ENCODE measurements around the gene TCTA. TPM values are rescaled to one million over a fixed set of nuclear protein-coding genes. Genes with fewer than 3 reads are reported as not detected.
A peak's percentile ranks its signal among the peaks of the same experiment; 100 is the strongest.
"Not testable (repeated sequence)": the region's sequence is repeated elsewhere in the genome, so short reads cannot be mapped to it uniquely, and the experiment has no call there.

TCTA gene
- total and polyA plus RNA-seq, 2 donors (not counting 3 experiments of a cell fraction or from before 2014, with no cell fraction given), result 21.9 to 32.3 TPM

DNA sequence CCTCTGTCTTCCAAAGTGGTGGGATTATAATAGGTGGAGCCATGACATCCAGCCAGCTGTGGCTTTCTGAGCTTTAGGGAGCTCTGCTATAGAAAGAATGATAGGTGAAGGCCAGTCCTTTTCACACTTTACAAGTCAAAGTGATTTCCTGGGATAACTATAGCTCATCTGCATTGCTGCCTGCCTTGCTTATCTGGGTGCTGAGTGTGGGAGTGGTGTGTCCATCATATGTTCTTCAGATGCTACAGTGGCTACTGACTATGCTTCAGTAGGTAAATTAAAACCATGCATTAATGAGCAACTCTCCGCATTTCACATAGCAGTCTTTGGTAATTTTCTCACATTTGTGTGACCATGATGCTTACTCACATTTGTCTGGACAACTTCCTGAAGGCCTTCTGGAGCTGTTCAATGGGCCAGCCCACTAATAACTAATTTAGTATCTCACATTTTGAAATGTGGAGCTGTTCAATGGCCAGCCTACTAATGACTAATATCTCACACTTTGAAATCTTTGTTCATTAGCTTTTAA lies 23.9 kb upstream of the TCTA start:
- CTCF ChIA-PET, result interaction anchor here (0.9 to 2.0 kb wide), 8 partner anchors 8 to 61 kb away, joined by 3 to 14 read pairs (median 4); partner anchors contain the start of genes RHOA, TCTA and USP4
- H3K4me1 ChIP-seq (ENCODE audit: control insufficient read depth, extremely low read depth, insufficient read depth, low read length), result peaks cover 8% of the 10 kb centered on the region
- H2AFZ ChIP-seq (ENCODE audit: low read depth, low read length), result no peak overlapping the region
- POLR2A ChIA-PET, result interaction anchor here (0.5 to 0.8 kb wide), 2 partner anchors 31 to 631 kb away, joined by 3 to 4 read pairs; no protein-coding TSS in a partner anchor
- DNase-seq (ENCODE audit: low read depth, low spot score) (no peak), FAIRE-seq (peak; percentile 53)
- no peak overlapping the region for H3K4me2 ChIP-seq (ENCODE audit: insufficient read depth, low read length)
- intact Hi-C loops (cut with micrococcal nuclease) (no loop called here), dilution Hi-C loops (cut with MboI; ENCODE audit: extremely low pct_ligation_motif_present, low sequenced_read_pairs) (no loop called here)
- peaks cover 2% of the 10 kb centered on the region for H3K9me1 ChIP-seq (replicated peaks; ENCODE audit: control insufficient read depth, extremely low read depth, insufficient read depth, low read length)
- peaks cover 97% of the 10 kb centered on the region for H3K79me2 ChIP-seq (ENCODE audit: control insufficient read depth, insufficient read depth, low read length)
- H3K27ac ChIP-seq (ENCODE audit: insufficient read depth, low read depth, low read length), result peak overlapping the region; percentile 39
- H3K4me3 ChIP-seq (replicated peaks in 1 of 3; ENCODE audit: insufficient read depth in 1 of 3, low read depth in 1 of 3, low read length in 3 of 3), result no peak overlapping the region
- TSS peak; percentile 2 for BruUV-seq (replicated peaks)
- H3K36me3 ChIP-seq (ENCODE audit: control insufficient read depth in 2 of 2, extremely low read depth in 1 of 2, insufficient read depth in 2 of 2, low read length in 2 of 2), result peaks cover 0 to 2% of the 10 kb centered on the region in 2 experiments
- H3K27me3 ChIP-seq (ENCODE audit: control insufficient read depth in 2 of 2, insufficient read depth in 2 of 2, low read length in 2 of 2), result no peaks in the 10 kb centered on the region
- no peaks in the 10 kb centered on the region for H3K9me3 ChIP-seq (replicated peaks; ENCODE audit: control insufficient read depth, insufficient read depth, low read length)
- H4K20me1 ChIP-seq (replicated peaks; ENCODE audit: control insufficient read depth, extremely low read depth, insufficient read depth, low read length), result peaks cover 13% of the 10 kb centered on the region
- H3K9ac ChIP-seq (replicated peaks; ENCODE audit: extremely low read depth, insufficient read depth, low read length), result no peak overlapping the region
- TF ChIP-seq FOS (IDR thresholded peaks at IDR 0.05; ENCODE audit: borderline replicate concordance, insufficient read depth, low read length) (no peak), POLR2AphosphoS5 (IDR thresholded peaks at IDR 0.05; ENCODE audit: insufficient read depth, low read depth, low read length) (no peak)
- TF ChIP-seq, protein P1, sequence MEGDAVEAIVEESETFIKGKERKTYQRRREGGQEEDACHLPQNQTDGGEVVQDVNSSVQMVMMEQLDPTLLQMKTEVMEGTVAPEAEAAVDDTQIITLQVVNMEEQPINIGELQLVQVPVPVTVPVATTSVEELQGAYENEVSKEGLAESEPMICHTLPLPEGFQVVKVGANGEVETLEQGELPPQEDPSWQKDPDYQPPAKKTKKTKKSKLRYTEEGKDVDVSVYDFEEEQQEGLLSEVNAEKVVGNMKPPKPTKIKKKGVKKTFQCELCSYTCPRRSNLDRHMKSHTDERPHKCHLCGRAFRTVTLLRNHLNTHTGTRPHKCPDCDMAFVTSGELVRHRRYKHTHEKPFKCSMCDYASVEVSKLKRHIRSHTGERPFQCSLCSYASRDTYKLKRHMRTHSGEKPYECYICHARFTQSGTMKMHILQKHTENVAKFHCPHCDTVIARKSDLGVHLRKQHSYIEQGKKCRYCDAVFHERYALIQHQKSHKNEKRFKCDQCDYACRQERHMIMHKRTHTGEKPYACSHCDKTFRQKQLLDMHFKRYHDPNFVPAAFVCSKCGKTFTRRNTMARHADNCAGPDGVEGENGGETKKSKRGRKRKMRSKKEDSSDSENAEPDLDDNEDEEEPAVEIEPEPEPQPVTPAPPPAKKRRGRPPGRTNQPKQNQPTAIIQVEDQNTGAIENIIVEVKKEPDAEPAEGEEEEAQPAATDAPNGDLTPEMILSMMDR (IDR thresholded peaks at IDR 0.05; ENCODE audit: extremely low read depth in 1 of 2, insufficient read depth in 1 of 2, low read depth in 1 of 2, low read length in 2 of 2), result no peak

DNA sequence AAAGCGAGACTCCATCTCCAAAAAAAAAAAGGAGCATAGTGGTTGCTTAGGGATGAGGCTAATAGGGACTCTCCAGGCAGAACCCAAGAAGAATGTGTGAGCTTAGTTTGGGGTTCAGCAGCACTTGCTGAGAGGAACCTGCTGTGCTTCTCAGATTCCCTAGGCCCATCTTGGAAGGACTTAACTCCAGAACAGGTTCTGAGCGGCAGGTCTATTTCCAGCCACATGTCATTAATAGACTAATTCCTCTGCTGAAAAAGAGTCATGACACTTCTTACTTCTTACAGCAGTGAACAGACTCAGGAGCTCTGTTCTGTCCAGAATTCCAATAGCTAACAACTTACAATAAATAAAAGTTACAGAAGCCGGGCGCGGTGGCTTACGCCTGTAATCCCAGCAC lies 22.9 kb upstream of the TCTA start:
- Histone ChIP-seq H3K36me3 (ENCODE audit: control insufficient read depth in 2 of 2, extremely low read depth in 1 of 2, insufficient read depth in 2 of 2, low read length in 2 of 2) (peaks cover 0 to 2% of the 10 kb centered on the region in 2 experiments), H3K27me3 (ENCODE audit: control insufficient read depth in 2 of 2, insufficient read depth in 2 of 2, low read length in 2 of 2) (no peaks in the 10 kb centered on the region), H3K9me1 (replicated peaks; ENCODE audit: control insufficient read depth, extremely low read depth, insufficient read depth, low read length) (peaks cover 2% of the 10 kb centered on the region), H3K79me2 (ENCODE audit: control insufficient read depth, insufficient read depth, low read length) (peaks cover 96% of the 10 kb centered on the region), H4K20me1 (replicated peaks; ENCODE audit: control insufficient read depth, extremely low read depth, insufficient read depth, low read length) (peaks cover 9% of the 10 kb centered on the region), H2AFZ (ENCODE audit: low read depth, low read length) (no peak overlapping the region), H3K4me3 (replicated peaks in 1 of 3; ENCODE audit: insufficient read depth in 1 of 3, low read depth in 1 of 3, low read length in 3 of 3) (no peak overlapping the region), H3K4me2 (ENCODE audit: insufficient read depth, low read length) (no peak overlapping the region), H3K27ac (ENCODE audit: insufficient read depth, low read depth, low read length) (no peak overlapping the region), H3K9ac (replicated peaks; ENCODE audit: extremely low read depth, insufficient read depth, low read length) (no peak overlapping the region), H3K9me3 (replicated peaks; ENCODE audit: control insufficient read depth, insufficient read depth, low read length) (no peaks in the 10 kb centered on the region), H3K4me1 (ENCODE audit: control insufficient read depth, extremely low read depth, insufficient read depth, low read length) (peaks cover 8% of the 10 kb centered on the region)
- DNase-seq (ENCODE audit: low read depth, low spot score), result no peak
- CTCF ChIA-PET, result interaction anchor here (0.6 to 2.0 kb wide), 7 partner anchors 9 to 84 kb away, joined by 3 to 14 read pairs (median 4); partner anchors contain the start of gene USP4
- POLR2A ChIA-PET, result no interaction called here
- no TSS peak for BruUV-seq (replicated peaks)
- intact Hi-C loops (cut with micrococcal nuclease), result no loop called here
- dilution Hi-C loops (cut with MboI; ENCODE audit: extremely low pct_ligation_motif_present, low sequenced_read_pairs), result no loop called here
- no peak for FAIRE-seq
- TF ChIP-seq FOS (IDR thresholded peaks at IDR 0.05; ENCODE audit: borderline replicate concordance, insufficient read depth, low read length), result no peak

DNA sequence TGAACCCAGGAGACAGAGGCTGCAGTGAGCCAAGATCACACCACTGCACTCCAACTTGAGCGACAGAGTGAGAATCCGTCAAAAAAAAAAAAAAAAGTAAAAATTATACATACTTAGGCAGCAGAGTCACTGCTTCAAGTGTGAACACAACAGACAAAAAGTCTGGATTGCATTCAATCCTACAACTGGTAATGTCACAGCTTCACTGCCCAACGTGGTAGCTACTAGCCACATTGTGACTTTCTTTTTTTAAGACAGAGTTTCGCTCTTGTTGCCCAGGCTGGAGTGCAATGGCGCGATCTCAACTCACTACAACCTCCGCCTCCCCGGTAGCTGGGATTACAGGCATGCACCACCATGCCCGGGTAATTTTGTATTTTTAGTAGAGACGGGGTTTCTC lies 20.9 kb upstream of the TCTA start:
- H3K36me3 ChIP-seq (ENCODE audit: control insufficient read depth in 2 of 2, extremely low read depth in 1 of 2, insufficient read depth in 2 of 2, low read length in 2 of 2); H3K4me1 ChIP-seq (ENCODE audit: control insufficient read depth, extremely low read depth, insufficient read depth, low read length); H3K4me3 ChIP-seq (replicated peaks in 1 of 3; ENCODE audit: insufficient read depth in 1 of 3, low read depth in 1 of 3, low read length in 3 of 3); H4K20me1 ChIP-seq (replicated peaks; ENCODE audit: control insufficient read depth, extremely low read depth, insufficient read depth, low read length); H2AFZ ChIP-seq (ENCODE audit: low read depth, low read length); POLR2A ChIA-PET; FAIRE-seq; H3K27me3 ChIP-seq (ENCODE audit: control insufficient read depth in 2 of 2, insufficient read depth in 2 of 2, low read length in 2 of 2); intact Hi-C loops (cut with micrococcal nuclease); H3K9me3 ChIP-seq (replicated peaks; ENCODE audit: control insufficient read depth, insufficient read depth, low read length); dilution Hi-C loops (cut with MboI; ENCODE audit: extremely low pct_ligation_motif_present, low sequenced_read_pairs); H3K9me1 ChIP-seq (replicated peaks; ENCODE audit: control insufficient read depth, extremely low read depth, insufficient read depth, low read length); H3K4me2 ChIP-seq (ENCODE audit: insufficient read depth, low read length); H3K27ac ChIP-seq (ENCODE audit: insufficient read depth, low read depth, low read length); H3K9ac ChIP-seq (replicated peaks; ENCODE audit: extremely low read depth, insufficient read depth, low read length); DNase-seq (ENCODE audit: low read depth, low spot score); BruUV-seq (replicated peaks): not testable (repeated sequence)
- CTCF ChIA-PET, result interaction anchor here (0.6 to 1.0 kb wide), 2 partner anchors 9 to 51 kb away, joined by 3 read pairs; no protein-coding TSS in a partner anchor
- peaks cover 96% of the 10 kb centered on the region for H3K79me2 ChIP-seq (ENCODE audit: control insufficient read depth, insufficient read depth, low read length)

Measured in endothelial cell of umbilical vein (primary cell).